HUES64 (cell line): ENCODE data around the gene TSPAN4.

Experiments
- H3K27ac ChIP-seq: 2 replicates; pipeline ENCODE4 v1.7.0; 2013; ENCODE audit warnings: low read depth, low read length, inconsistent platforms
- H3K27me3 ChIP-seq: 2 replicates; pipeline ENCODE4 v1.6.1; 2013; ENCODE audit warnings: mild to moderate bottlenecking, low read length; ENCODE audit not compliant: insufficient read depth
- H3K36me3 ChIP-seq: 2 replicates; pipeline ENCODE4 v1.6.1; 2013; ENCODE audit warnings: mild to moderate bottlenecking, low read length; ENCODE audit not compliant: insufficient read depth
- H3K4me1 ChIP-seq: 2 replicates; pipeline ENCODE4 v1.6.1; 2013; ENCODE audit warnings: mild to moderate bottlenecking, low read length, moderate library complexity; ENCODE audit not compliant: insufficient read depth
- H3K4me3 ChIP-seq: 2 replicates; pipeline ENCODE4 v1.5.1; 2013; ENCODE audit warnings: mild to moderate bottlenecking, low read length, moderate library complexity
- H3K9ac ChIP-seq: 2 replicates; pipeline ENCODE4 v1.6.1; 2013; ENCODE audit warnings: mild to moderate bottlenecking, low read depth, low read length
- H3K9me3 ChIP-seq: 2 replicates; pipeline ENCODE4 v1.6.1; 2013; ENCODE audit warnings: low read depth, low read length; ENCODE audit not compliant: insufficient read depth
- WGBS: fragments of 150-250, 120-280 bp; methylation state at CpG from one replicate; pipeline ENCODE4 v1.1.7; 2013; ENCODE audit warnings: missing lambda C conversion rate; 5-methylcytosine and 5-hydroxymethylcytosine counted together

The TSPAN4 gene

GRCh38 chr11:808427-809286, 34.0 kb upstream of the TSPAN4 start:
- WGBS: 36% methylated on average over 36 of the region's 36 CpGs
- Histone ChIP-seq H3K4me1 (peaks cover 6% of the 10 kb centered on the region), H3K36me3 (peaks cover 31% of the 10 kb centered on the region), H3K4me3 (peak overlapping the region; percentile 98), H3K9ac (peak overlapping the region; percentile 99), H3K27me3 (no peaks in the 10 kb centered on the region), H3K9me3 (no peaks in the 10 kb centered on the region), H3K27ac (peak overlapping the region; percentile 98)

GRCh38 chr11:809287-810039, 33.2 kb upstream of the TSPAN4 start, which contains the start of gene RPLP2:
TSS of gene RPLP2 (plus strand) at chr11:809967. CDS start at chr11:810235, 268 bp downstream.
- Histone ChIP-seq H3K4me1 (peaks cover 6% of the 10 kb centered on the region), H3K27me3 (no peaks in the 10 kb centered on the region), H3K36me3 (peaks cover 32% of the 10 kb centered on the region), H3K9me3 (no peaks in the 10 kb centered on the region), H3K9ac (peak within 1 kb of the TSS; percentile 99), H3K27ac (peak within 1 kb of the TSS; percentile 98), H3K4me3 (peak within 1 kb of the TSS; percentile 98)
- under 1% methylated on average over 81 of the region's 81 CpGs for WGBS

GRCh38 chr11:810040-810567, 32.5 kb upstream of the TSPAN4 start:
- Histone ChIP-seq H3K36me3 (peaks cover 34% of the 10 kb centered on the region), H3K27ac (peak overlapping the region; percentile 98), H3K9me3 (no peaks in the 10 kb centered on the region), H3K4me1 (peaks cover 6% of the 10 kb centered on the region), H3K4me3 (peak overlapping the region; percentile 98), H3K9ac (peak overlapping the region; percentile 99), H3K27me3 (no peaks in the 10 kb centered on the region)
- under 1% methylated on average over 55 of the region's 55 CpGs for WGBS

GRCh38 chr11:811446-812245, 31.0 kb upstream of the TSPAN4 start:
- no peaks in the 10 kb centered on the region for H3K9me3 ChIP-seq
- 91% methylated on average over 13 of the region's 14 CpGs for WGBS
- H3K36me3 ChIP-seq: peaks cover 35% of the 10 kb centered on the region
- H3K4me3 ChIP-seq: peak overlapping the region; percentile 98
- peaks cover 6% of the 10 kb centered on the region for H3K4me1 ChIP-seq
- peak overlapping the region; percentile 98 for H3K27ac ChIP-seq
- H3K9ac ChIP-seq: peak overlapping the region; percentile 99
- H3K27me3 ChIP-seq: no peaks in the 10 kb centered on the region

GRCh38 chr11:812390-812789, 30.3 kb upstream of the TSPAN4 start:
- Histone ChIP-seq H3K36me3 (peaks cover 35% of the 10 kb centered on the region), H3K4me1 (peaks cover 6% of the 10 kb centered on the region), H3K9me3 (no peaks in the 10 kb centered on the region), H3K9ac (no peak overlapping the region; the same call in 1 of the 2 replicates), H3K27me3 (no peaks in the 10 kb centered on the region), H3K4me3 (no peak overlapping the region), H3K27ac (no peak overlapping the region)
- 97% methylated on average over 3 of the region's 3 CpGs for WGBS

- Histone ChIP-seq H3K36me3 (peaks cover 35% of the 10 kb centered on the region), H3K4me1 (peaks cover 6% of the 10 kb centered on the region), H3K9ac (0 out of 2 replicates have a peak overlapping the region, but pooled peaks have one; percentile 9), H3K27me3 (no peaks in the 10 kb centered on the region), H3K9me3 (no peaks in the 10 kb centered on the region), H3K27ac (no peak overlapping the region; the same call in 1 of the 2 replicates), H3K4me3 (no peak overlapping the region)
- WGBS: 94% methylated on average over 6 of the region's 6 CpGs
Observed at GRCh38 chr11:813072-813455, 29.6 kb upstream of the TSPAN4 start.

GRCh38 chr11:813456-814096, 29.1 kb upstream of the TSPAN4 start:
- 0 out of 2 replicates have a peak overlapping the region, but pooled peaks have one; percentile 9 for H3K9ac ChIP-seq
- H3K9me3 ChIP-seq: no peaks in the 10 kb centered on the region
- no peak overlapping the region for H3K4me3 ChIP-seq
- WGBS: 94% methylated on average over 9 of the region's 9 CpGs
- no peaks in the 10 kb centered on the region for H3K27me3 ChIP-seq
- peaks cover 6% of the 10 kb centered on the region for H3K4me1 ChIP-seq
- peak overlapping the region; percentile 49; the same call in 1 of the 2 replicates for H3K27ac ChIP-seq
- H3K36me3 ChIP-seq: peaks cover 35% of the 10 kb centered on the region

GRCh38 chr11:815675-816432, 26.8 kb upstream of the TSPAN4 start:
- no peak overlapping the region for H3K9ac ChIP-seq

GRCh38 chr11:816433-816779, 26.2 kb upstream of the TSPAN4 start:
- H3K27me3 ChIP-seq: no peaks in the 10 kb centered on the region
- 73% methylated on average over 9 of the region's 11 CpGs for WGBS
- no peaks in the 10 kb centered on the region; the same call in 1 of the 2 replicates for H3K4me1 ChIP-seq
- H3K4me3 ChIP-seq: no peak overlapping the region
- no peaks in the 10 kb centered on the region for H3K9me3 ChIP-seq
- peaks cover 28% of the 10 kb centered on the region for H3K36me3 ChIP-seq
- no peak overlapping the region for H3K9ac ChIP-seq
- H3K27ac ChIP-seq: no peak overlapping the region

More at GRCh38 chr11:815675-816432, 26.8 kb upstream of the TSPAN4 start:
- Histone ChIP-seq H3K36me3 (peaks cover 32% of the 10 kb centered on the region), H3K27ac (no peak overlapping the region), H3K9me3 (no peaks in the 10 kb centered on the region), H3K4me3 (no peak overlapping the region), H3K4me1 (peaks cover 4% of the 10 kb centered on the region), H3K27me3 (no peaks in the 10 kb centered on the region)
- WGBS: 90% methylated on average over 11 of the region's 11 CpGs
